Hippocampal formation (tissue), 2 donors: Measurements from ENCODE around the gene RAET1E.
"Not testable (repeated sequence)": the region's sequence is repeated elsewhere in the genome, so short reads cannot be mapped to it uniquely, and the experiment has no call there.

Experiments
- DNase-seq, 2 donors: peaks; one replicate each; lab custom pipeline; 2025; lab: John Stamatoyannopoulos, UW

Gene RAET1E

DNA sequence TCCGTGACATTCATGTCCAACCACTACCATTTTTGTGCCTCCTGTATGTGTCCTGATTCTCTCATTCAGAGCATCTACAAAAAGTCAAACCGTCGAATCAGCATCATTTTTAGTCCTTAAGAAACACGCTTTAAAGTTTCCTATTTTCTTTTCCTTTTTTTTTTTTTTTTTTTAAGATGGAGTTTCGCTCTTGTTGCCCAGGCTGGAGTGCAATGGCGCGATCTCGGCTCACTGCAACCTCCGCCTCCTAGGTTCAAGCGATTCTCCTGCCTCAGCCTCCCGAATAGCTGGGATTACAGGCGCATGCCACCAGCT lies 35.5 kb downstream of the RAET1E start:
- DNase-seq, result not testable (repeated sequence)

DNA sequence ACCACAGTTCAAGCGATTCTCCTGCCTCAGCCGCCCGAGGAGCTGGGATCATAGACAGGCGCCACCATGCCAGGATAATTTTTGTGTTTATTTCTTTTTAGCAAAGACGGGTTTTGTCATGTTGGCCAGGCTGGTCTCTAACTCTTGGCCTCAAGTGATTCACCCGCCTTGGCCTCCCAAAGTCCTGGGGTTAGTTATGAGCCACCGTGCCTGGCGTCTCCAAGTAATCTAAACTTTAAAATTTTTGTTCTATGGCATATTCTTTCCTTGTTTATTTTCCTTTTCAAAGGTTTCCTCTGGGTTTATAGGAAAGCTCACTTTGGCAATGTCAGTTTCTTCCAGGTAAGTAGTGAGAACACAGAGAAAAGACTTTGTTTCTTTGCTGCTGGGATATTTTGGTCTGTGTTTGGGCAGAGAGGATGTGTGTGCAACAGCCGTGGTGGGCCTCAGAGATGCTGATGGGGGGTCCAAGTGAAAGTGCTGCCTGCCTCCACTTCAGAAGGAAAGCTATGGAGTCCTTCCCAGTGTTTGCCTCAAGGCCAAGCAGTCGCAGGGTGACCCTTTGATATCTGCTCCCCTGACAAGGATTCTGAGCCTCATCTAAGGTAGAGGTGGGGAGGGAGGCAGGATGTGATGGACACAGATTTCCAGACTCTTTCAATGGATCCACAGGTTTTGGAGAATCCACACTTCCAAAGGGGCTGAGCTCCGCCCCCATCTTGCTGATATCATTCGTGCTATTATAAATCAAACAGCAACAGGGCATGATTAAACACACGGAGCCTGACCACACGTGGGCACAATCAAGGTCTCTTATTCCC lies 36.1 kb downstream of the RAET1E start:
- DNase-seq, result no peak

- DNase-seq, result no peak
Observed at GRCh38 chr6:149860834-149861602, 36.9 kb downstream of the RAET1E start.

DNA sequence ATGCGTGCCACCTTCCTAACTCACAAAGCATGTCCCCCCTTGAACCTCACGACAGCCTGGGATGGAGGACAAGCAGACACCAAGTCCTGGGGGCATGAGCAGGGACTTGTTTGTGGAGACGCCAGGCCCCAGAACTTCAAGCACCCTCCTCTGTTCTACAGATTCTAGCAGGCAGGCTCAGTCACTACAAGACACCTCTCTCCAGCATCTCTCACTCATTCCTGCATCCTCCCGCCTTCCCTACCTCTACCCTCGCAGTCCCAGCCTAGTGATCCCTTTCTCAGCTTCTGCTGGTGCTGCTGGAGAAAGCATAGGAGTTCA lies 37.4 kb downstream of the RAET1E start:
- no peak for DNase-seq

- no peak for DNase-seq
Observed at GRCh38 chr6:149859938-149860337, 38.0 kb downstream of the RAET1E start.

DNA sequence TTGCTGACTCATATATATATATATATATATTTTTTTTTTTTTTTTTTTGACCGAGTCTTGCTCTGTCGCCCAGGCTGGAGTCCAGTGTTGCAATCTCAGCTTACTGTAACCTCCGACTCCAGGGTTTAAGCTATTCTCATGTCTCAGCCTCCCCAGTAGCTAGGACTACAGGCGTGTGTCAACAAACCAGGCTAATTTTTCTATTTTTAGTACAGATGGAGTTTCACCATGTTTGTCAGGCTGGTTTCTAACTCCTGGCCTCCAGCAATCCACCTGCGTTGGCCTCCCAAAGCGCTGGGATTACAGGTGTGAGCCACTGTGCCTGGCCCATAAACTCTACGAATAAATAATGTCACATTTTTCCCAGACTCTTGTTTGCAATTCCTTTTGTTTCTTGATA lies 38.5 kb downstream of the RAET1E start:
- no peak for DNase-seq

DNA sequence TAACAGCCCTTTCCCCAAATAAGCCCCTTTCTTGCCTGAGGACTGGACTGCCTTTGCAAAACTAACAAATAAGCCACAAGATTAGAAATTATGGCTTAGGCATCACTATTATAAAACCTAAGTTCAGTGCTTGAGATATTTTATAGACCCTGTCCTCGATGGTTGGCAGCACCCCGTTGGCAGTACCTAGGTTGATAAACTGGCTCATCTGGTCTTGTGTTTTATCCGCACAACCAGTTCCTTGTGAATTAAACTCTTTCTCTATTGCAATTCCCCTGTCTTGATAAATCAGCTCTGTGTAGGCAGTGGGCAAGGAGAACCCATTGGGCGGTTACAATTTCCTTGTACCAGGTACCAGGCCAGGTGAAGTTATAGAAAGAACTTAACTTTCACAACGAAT lies 40.4 kb downstream of the RAET1E start:
- no peak for DNase-seq

GRCh38 chr6:149856256-149856994 lies 41.5 kb downstream of the RAET1E start:
- DNase-seq, result no peak

DNA sequence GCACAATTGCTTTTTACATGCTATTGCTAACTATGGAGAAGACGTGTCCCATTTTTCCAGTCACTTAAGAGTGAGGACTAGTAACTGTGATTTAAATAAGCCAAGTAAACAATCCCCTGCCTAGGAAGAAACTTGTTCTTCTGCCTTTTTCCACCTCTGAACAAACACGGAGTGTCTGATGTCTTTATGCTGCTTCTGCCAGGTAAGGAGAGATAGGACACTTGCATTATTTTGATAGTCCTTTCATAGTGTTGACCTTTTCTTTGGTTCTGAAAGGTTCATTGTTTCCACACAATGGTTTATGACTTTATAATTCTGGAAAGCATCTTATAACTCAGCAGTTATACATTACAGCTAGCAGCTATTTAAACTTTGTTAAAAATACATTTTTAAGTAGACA lies 42.2 kb downstream of the RAET1E start:
- no peak for DNase-seq

DNA sequence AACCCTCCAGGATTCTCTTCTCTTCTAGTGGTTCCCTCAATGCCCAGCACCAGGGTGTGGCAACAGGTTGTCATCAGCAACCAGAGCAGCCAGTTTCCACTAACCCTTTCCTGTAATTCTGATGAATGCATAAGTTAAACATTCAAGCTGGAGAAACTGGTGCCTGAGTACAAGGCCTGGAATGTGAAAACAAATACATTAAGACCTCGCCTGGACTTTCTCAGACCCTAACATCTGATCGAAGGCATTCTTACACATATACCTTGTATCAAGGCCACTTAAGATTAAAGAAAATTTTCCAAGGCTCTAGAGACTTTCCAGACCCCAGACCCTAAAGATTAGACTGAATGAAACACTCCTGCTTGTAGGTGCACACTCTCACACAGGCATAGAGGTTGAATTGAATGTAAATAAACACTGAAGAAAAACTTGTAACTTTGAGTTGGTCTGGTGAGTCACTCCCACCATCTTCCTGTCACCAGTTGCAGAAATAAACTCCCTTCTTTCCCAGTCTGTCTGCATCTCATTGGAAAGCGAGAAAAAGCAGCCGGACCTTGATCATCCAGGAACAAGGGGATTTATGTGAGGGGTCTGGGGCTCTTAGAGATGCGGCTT lies 42.8 kb downstream of the RAET1E start:
- DNase-seq, result no peak

DNA sequence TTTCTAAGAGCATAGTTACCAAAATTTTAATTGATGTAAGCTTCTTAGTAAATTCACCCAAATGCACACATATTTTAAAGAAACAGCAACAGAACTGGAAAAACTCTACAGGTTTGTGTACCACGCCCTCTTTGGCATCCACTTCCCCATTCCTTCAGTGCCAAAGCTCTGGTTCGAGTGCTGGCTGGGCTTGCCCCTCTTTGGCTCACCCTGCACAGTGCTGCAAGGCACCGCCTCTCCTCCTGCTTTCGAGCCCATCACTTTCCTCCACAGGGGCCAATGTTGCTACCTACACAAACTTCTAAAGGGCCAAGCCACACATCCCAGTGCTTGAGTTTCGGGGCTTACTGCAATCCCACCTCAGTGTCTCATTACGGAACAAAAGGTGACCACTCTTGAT lies 43.4 kb downstream of the RAET1E start:
- DNase-seq, result no peak

DNA sequence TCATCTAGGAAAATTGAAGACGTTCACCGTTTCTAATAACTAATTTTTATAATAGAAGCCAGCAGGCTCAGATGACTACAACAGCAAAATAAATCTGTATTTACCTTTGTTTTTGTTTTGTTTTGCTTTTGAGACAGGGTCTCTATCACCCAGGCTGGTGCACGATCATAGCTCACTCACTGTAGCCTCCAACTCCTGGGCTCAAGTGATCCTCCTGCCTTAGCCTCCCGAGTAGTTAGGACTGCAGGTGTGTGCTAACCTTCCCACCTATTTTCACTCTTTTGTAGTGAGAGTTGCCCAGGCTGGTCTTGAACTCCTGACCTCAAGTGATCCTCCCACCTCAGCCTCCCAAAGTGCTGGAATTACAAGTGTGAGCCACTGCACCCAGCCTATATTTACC lies 43.9 kb downstream of the RAET1E start:
- DNase-seq, result not testable (repeated sequence)

- no peak for DNase-seq
Observed at GRCh38 chr6:149852881-149853280, 45.0 kb downstream of the RAET1E start.

- no peak for DNase-seq
Observed at GRCh38 chr6:149852180-149852579, 45.7 kb downstream of the RAET1E start.

GRCh38 chr6:149851461-149852110 lies 46.3 kb downstream of the RAET1E start:
- DNase-seq, result no peak

GRCh38 chr6:149848343-149848742 lies 49.6 kb downstream of the RAET1E start:
- not testable (repeated sequence) for DNase-seq
